ENCODE results near the gene MPDU1.
A peak's percentile ranks its signal among the peaks of the same experiment; 100 is the strongest.
"Not testable (repeated sequence)": the region's sequence is repeated elsewhere in the genome, so short reads cannot be mapped to it uniquely, and the experiment has no call there.

Gene MPDU1

GRCh38 chr17:7618608-7619007, 35.0 kb downstream of the MPDU1 start:
- no peak for TF ChIP-seq CTCF (IDR thresholded peaks at IDR 0.05; ENCODE audit: low read length, missing control alignments)
- H3K4me3 ChIP-seq (replicated peaks; ENCODE audit: low read depth, low read length), result no peak overlapping the region
- no peak for DNase-seq (ENCODE audit: low read depth)

GRCh38 chr17:7620835-7621234, 37.2 kb downstream of the MPDU1 start:
- DNase-seq (ENCODE audit: low read depth), result no peak
- no peak overlapping the region for H3K4me3 ChIP-seq (replicated peaks; ENCODE audit: low read depth, low read length)
- no peak for TF ChIP-seq CTCF (IDR thresholded peaks at IDR 0.05; ENCODE audit: low read length, missing control alignments)

GRCh38 chr17:7623661-7624060, 40.0 kb downstream of the MPDU1 start:
- TF ChIP-seq CTCF (IDR thresholded peaks at IDR 0.05; ENCODE audit: low read length, missing control alignments), result no peak
- no peak overlapping the region for H3K4me3 ChIP-seq (replicated peaks; ENCODE audit: low read depth, low read length)
- no peak for DNase-seq (ENCODE audit: low read depth)

GRCh38 chr17:7625749-7626148, 42.1 kb downstream of the MPDU1 start:
- H3K4me3 ChIP-seq (replicated peaks; ENCODE audit: low read depth, low read length); DNase-seq (ENCODE audit: low read depth): not testable (repeated sequence)

GRCh38 chr17:7626307-7626706, 42.7 kb downstream of the MPDU1 start:
- DNase-seq (ENCODE audit: low read depth), result no peak
- peak overlapping the region; percentile 91 for H3K4me3 ChIP-seq (replicated peaks; ENCODE audit: low read depth, low read length)
- TF ChIP-seq CTCF (IDR thresholded peaks at IDR 0.05; ENCODE audit: low read length, missing control alignments), result no peak

GRCh38 chr17:7626956-7627249, 43.3 kb downstream of the MPDU1 start:
- no peak for DNase-seq (ENCODE audit: low read depth)
- peak overlapping the region; percentile 91 for H3K4me3 ChIP-seq (replicated peaks; ENCODE audit: low read depth, low read length)

GRCh38 chr17:7627250-7628121, 43.8 kb downstream of the MPDU1 start, which contains the start of gene SAT2:
SAT2 (minus strand) TSS chr17:7627821; CDS start chr17:7627635, 186 bp downstream.
- peak; percentile 95 for DNase-seq (ENCODE audit: low read depth)
- peak within 1 kb of the TSS; percentile 91 for H3K4me3 ChIP-seq (replicated peaks; ENCODE audit: low read depth, low read length)
- TF ChIP-seq CTCF (IDR thresholded peaks at IDR 0.05; ENCODE audit: low read length, missing control alignments), result no peak

More at GRCh38 chr17:7626956-7627249, 43.3 kb downstream of the MPDU1 start:
- no peak for TF ChIP-seq CTCF (IDR thresholded peaks at IDR 0.05; ENCODE audit: low read length, missing control alignments)

Data from fibroblast of pulmonary artery (primary cell).